ENCODE data around the gene THSD4.

DNA sequence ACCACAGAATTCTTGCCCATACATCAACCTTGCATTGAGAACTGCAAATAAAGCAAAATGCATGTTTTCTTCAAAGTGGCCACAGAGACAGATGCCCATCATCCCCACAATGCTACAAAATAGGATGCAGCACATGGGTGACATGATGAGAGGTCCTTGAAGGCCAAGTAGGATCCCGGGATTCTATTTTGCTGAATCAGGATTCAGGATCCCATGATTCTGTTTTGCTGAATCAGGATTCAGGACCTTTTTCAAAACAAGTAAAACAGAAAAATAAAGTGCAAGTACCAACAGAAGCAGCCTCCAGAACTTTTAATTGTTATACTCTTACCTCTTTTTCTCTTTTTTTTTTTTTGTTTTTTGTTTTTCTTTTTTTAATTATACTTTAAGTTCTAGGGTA, 453.0 kb downstream of the THSD4 start:
- TF ChIP-seq, protein P1, sequence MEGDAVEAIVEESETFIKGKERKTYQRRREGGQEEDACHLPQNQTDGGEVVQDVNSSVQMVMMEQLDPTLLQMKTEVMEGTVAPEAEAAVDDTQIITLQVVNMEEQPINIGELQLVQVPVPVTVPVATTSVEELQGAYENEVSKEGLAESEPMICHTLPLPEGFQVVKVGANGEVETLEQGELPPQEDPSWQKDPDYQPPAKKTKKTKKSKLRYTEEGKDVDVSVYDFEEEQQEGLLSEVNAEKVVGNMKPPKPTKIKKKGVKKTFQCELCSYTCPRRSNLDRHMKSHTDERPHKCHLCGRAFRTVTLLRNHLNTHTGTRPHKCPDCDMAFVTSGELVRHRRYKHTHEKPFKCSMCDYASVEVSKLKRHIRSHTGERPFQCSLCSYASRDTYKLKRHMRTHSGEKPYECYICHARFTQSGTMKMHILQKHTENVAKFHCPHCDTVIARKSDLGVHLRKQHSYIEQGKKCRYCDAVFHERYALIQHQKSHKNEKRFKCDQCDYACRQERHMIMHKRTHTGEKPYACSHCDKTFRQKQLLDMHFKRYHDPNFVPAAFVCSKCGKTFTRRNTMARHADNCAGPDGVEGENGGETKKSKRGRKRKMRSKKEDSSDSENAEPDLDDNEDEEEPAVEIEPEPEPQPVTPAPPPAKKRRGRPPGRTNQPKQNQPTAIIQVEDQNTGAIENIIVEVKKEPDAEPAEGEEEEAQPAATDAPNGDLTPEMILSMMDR (IDR thresholded peaks at IDR 0.05), result no peak
- no peak for TF ChIP-seq POLR2A (IDR thresholded peaks at IDR 0.05)
- no peak for TF ChIP-seq POLR2AphosphoS5 (IDR thresholded peaks at IDR 0.05)

Data from sigmoid colon (tissue), 4 donors.